PC-3 (cell line): ENCODE measurements around the gene AP5Z1.

Experiments used
- EZH2phosphoT487 ChIP-seq: fragments of 300-600 bp; sonication (generic); IDR thresholded peaks from 2 replicates; pipeline ENCODE4 v1.6.1; 2018; ENCODE audit warnings: mild to moderate bottlenecking, antibody characterized with exemption, low read length, borderline replicate concordance
- TF ChIP-seq, protein P1 (sequence below): fragments of 300-600 bp; sonication (generic); conservative IDR thresholded peaks from 2 replicates; pipeline ENCODE4 v1.5.1; 2017; ENCODE audit warnings: antibody characterized with exemption, low read depth, mild to moderate bottlenecking, low read length

GRCh38 chr7:4771737-4772136 lies 3.7 kb upstream of the AP5Z1 start:
- TF ChIP-seq, protein P1, sequence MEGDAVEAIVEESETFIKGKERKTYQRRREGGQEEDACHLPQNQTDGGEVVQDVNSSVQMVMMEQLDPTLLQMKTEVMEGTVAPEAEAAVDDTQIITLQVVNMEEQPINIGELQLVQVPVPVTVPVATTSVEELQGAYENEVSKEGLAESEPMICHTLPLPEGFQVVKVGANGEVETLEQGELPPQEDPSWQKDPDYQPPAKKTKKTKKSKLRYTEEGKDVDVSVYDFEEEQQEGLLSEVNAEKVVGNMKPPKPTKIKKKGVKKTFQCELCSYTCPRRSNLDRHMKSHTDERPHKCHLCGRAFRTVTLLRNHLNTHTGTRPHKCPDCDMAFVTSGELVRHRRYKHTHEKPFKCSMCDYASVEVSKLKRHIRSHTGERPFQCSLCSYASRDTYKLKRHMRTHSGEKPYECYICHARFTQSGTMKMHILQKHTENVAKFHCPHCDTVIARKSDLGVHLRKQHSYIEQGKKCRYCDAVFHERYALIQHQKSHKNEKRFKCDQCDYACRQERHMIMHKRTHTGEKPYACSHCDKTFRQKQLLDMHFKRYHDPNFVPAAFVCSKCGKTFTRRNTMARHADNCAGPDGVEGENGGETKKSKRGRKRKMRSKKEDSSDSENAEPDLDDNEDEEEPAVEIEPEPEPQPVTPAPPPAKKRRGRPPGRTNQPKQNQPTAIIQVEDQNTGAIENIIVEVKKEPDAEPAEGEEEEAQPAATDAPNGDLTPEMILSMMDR: no peak
- TF ChIP-seq EZH2phosphoT487: no peak
